Muscle layer of colon (tissue), 2 donors: ENCODE data around the gene KRT33A.
"Not testable (repeated sequence)": the region's sequence is repeated elsewhere in the genome, so short reads cannot be mapped to it uniquely, and the experiment has no call there.

Experiments used
- H3K27ac ChIP-seq: one replicate; pipeline ENCODE4 v1.7.0; 2013; ENCODE audit warnings: low read depth, mild to moderate bottlenecking, low read length, moderate library complexity
- H3K27me3 ChIP-seq, 2 donors: one replicate each; pipeline ENCODE4 v1.7.0; 2013; ENCODE audit warnings: low read length in 2 of 2, mild to moderate bottlenecking in 2 of 2; ENCODE audit not compliant: insufficient read depth in 2 of 2, control insufficient read depth in 1 of 2
- H3K36me3 ChIP-seq: one replicate; pipeline ENCODE4 v1.7.0; 2013; ENCODE audit warnings: mild to moderate bottlenecking, low read length; ENCODE audit not compliant: insufficient read depth
- H3K4me1 ChIP-seq: one replicate; pipeline ENCODE4 v1.7.0; 2013; ENCODE audit warnings: mild to moderate bottlenecking, low read length; ENCODE audit not compliant: insufficient read depth
- H3K4me3 ChIP-seq, 2 donors: one replicate each; pipeline ENCODE4 v1.7.0; 2013; ENCODE audit warnings: low read length in 2 of 2, low read depth in 1 of 2, mild to moderate bottlenecking in 1 of 2, moderate library complexity in 1 of 2
- H3K9ac ChIP-seq: one replicate; pipeline ENCODE4 v1.7.0; 2013; ENCODE audit warnings: low read length
- H3K9me3 ChIP-seq: one replicate; pipeline ENCODE4 v1.7.0; 2013; ENCODE audit warnings: mild to moderate bottlenecking, low read length
- donor health status: abdominal sarcoma.
- donor health status: Adenocarcinoma of cecum.

Gene KRT33A

GRCh38 chr17:41360296-41360995, 9.8 kb upstream of the KRT33A start:
- Histone ChIP-seq H3K36me3 (no peaks in the 10 kb centered on the region), H3K4me3 (no peak overlapping the region), H3K9me3 (no peaks in the 10 kb centered on the region), H3K9ac (no peak overlapping the region), H3K27me3 (no peaks in the 10 kb centered on the region), H3K27ac (no peak overlapping the region), H3K4me1 (no peaks in the 10 kb centered on the region)

GRCh38 chr17:41354536-41354935, 3.9 kb upstream of the KRT33A start:
- Histone ChIP-seq H3K27ac (no peak overlapping the region), H3K9ac (no peak overlapping the region), H3K9me3 (no peaks in the 10 kb centered on the region), H3K36me3 (no peaks in the 10 kb centered on the region), H3K4me3 (no peak overlapping the region), H3K4me1 (no peaks in the 10 kb centered on the region), H3K27me3 (no peaks in the 10 kb centered on the region)

GRCh38 chr17:41352597-41353366, 2.2 kb upstream of the KRT33A start:
- no peak overlapping the region for H3K27ac ChIP-seq
- H3K27me3 ChIP-seq: no peaks in the 10 kb centered on the region
- no peak overlapping the region for H3K9ac ChIP-seq
- H3K36me3 ChIP-seq: no peaks in the 10 kb centered on the region
- no peaks in the 10 kb centered on the region for H3K9me3 ChIP-seq
- H3K4me1 ChIP-seq: no peaks in the 10 kb centered on the region
- no peak overlapping the region for H3K4me3 ChIP-seq

- no peak overlapping the region for H3K27ac ChIP-seq
- H3K4me3 ChIP-seq: no peak overlapping the region
- no peaks in the 10 kb centered on the region for H3K4me1 ChIP-seq
- H3K9ac ChIP-seq: no peak overlapping the region
- no peaks in the 10 kb centered on the region for H3K9me3 ChIP-seq
- no peaks in the 10 kb centered on the region for H3K36me3 ChIP-seq
- H3K27me3 ChIP-seq: no peaks in the 10 kb centered on the region
These were observed 549 bp upstream of the KRT33A start for GRCh38 chr17:41351177-41351576.

- Histone ChIP-seq H3K9ac (no peak overlapping the region), H3K4me1 (no peaks in the 10 kb centered on the region), H3K27me3 (no peaks in the 10 kb centered on the region), H3K4me3 (no peak overlapping the region), H3K9me3 (no peaks in the 10 kb centered on the region), H3K27ac (no peak overlapping the region), H3K36me3 (no peaks in the 10 kb centered on the region)
These were observed 2.5 kb downstream of the KRT33A start for GRCh38 chr17:41347869-41348760.

- H3K9ac ChIP-seq, H3K27ac ChIP-seq, H3K27me3 ChIP-seq, H3K36me3 ChIP-seq, H3K4me1 ChIP-seq, H3K4me3 ChIP-seq, H3K9me3 ChIP-seq: not testable (repeated sequence)
These were observed 4.2 kb downstream of the KRT33A start for GRCh38 chr17:41346421-41346820.

- H3K4me3 ChIP-seq: no peak overlapping the region
- no peaks in the 10 kb centered on the region for H3K4me1 ChIP-seq
- no peaks in the 10 kb centered on the region for H3K27me3 ChIP-seq
- H3K9me3 ChIP-seq: no peaks in the 10 kb centered on the region
- no peak overlapping the region for H3K9ac ChIP-seq
- no peaks in the 10 kb centered on the region for H3K36me3 ChIP-seq
- H3K27ac ChIP-seq: no peak overlapping the region
These were observed 4.6 kb downstream of the KRT33A start for GRCh38 chr17:41345992-41346391.

GRCh38 chr17:41343029-41343428, 7.6 kb downstream of the KRT33A start:
- no peaks in the 10 kb centered on the region for H3K27me3 ChIP-seq
- H3K4me1 ChIP-seq: no peaks in the 10 kb centered on the region
- H3K9ac ChIP-seq: no peak overlapping the region
- no peaks in the 10 kb centered on the region for H3K36me3 ChIP-seq
- H3K27ac ChIP-seq: no peak overlapping the region
- no peak overlapping the region for H3K4me3 ChIP-seq
- H3K9me3 ChIP-seq: no peaks in the 10 kb centered on the region

GRCh38 chr17:41340934-41341861, 9.4 kb downstream of the KRT33A start:
- no peak overlapping the region for H3K9ac ChIP-seq
- no peaks in the 10 kb centered on the region for H3K9me3 ChIP-seq
- H3K4me1 ChIP-seq: no peaks in the 10 kb centered on the region
- no peak overlapping the region for H3K4me3 ChIP-seq
- no peaks in the 10 kb centered on the region for H3K36me3 ChIP-seq
- no peak overlapping the region for H3K27ac ChIP-seq
- H3K27me3 ChIP-seq: no peaks in the 10 kb centered on the region

GRCh38 chr17:41340494-41340893, 10.1 kb downstream of the KRT33A start:
- Histone ChIP-seq H3K27ac (no peak overlapping the region), H3K4me1 (no peaks in the 10 kb centered on the region), H3K27me3 (no peaks in the 10 kb centered on the region), H3K9me3 (no peaks in the 10 kb centered on the region), H3K36me3 (no peaks in the 10 kb centered on the region), H3K9ac (no peak overlapping the region), H3K4me3 (no peak overlapping the region)
